ENCODE measurements around the gene DAAM2.

- peak in 1 of 3 donors; percentile 41 for TF ChIP-seq POLR2AphosphoS5 (IDR thresholded peaks at IDR 0.05)
- TF ChIP-seq CTCF (IDR thresholded peaks at IDR 0.05) = no peak
- TF ChIP-seq POLR2A (IDR thresholded peaks at IDR 0.05) = no peak
Measured at GRCh38 chr6:39923394-39923793, 131.2 kb downstream of the DAAM2 start.
